Heart left ventricle (tissue), 13 donors: ENCODE results near the gene ABCA13.

ENCODE experiments used
- POLR2A ChIP-seq, 2 donors: fragments of 450-650 bp; IDR thresholded peaks; one replicate each; pipeline ENCODE4 v1.6.1; 2017; ENCODE audit warnings: antibody characterized with exemption in 2 of 2, mild to moderate bottlenecking in 2 of 2, moderate library complexity in 2 of 2
- TF ChIP-seq, protein P1 (sequence below), 12 donors: fragments of 200-600 bp; sonication (generic) in 4 of 12; IDR thresholded peaks; one replicate each; pipeline versions ENCODE4 v1.5.0 to v1.8.0; 2018 to 2022; ENCODE audit warnings: antibody characterized with exemption in 12 of 12, mild to moderate bottlenecking in 5 of 12
- donor health status: ischemic (EF 13 %, LVEDD 7.1; RV severe dilation, severe dysfunction).
- donor health status: DM: no; HTN: yes; CAD: no.
- donor health status: DM: no; HTN: no; CAD: no.
- donor health status: ischemic (EF 25% LVEDD 6.9; RV normal size, moderate dysfunction).
- donor health status: ischemic (EF 25% LVEDD 5.7; RV mildly dilated, moderate dysfunction).
- donor health status: ischemic (EF 35%, LVEDD 5.7; RV mildly dilated, moderate dysfunction).
- donor health status: nonischemic (EF 11% LVEDD 7.7; RV severe dilation, severe dysfunction).
- donor health status: DM: yes; HTN: yes; CAD: no.
- donor health status: PGD.
- donor health status: ischemic (EF 29% LVEDD 5.4; RV normal size, mild dysfunction).
- donor health status: nonischemic (EF 23%, LVEDD 6.1; RV moderate dilation, normal function).

DNA sequence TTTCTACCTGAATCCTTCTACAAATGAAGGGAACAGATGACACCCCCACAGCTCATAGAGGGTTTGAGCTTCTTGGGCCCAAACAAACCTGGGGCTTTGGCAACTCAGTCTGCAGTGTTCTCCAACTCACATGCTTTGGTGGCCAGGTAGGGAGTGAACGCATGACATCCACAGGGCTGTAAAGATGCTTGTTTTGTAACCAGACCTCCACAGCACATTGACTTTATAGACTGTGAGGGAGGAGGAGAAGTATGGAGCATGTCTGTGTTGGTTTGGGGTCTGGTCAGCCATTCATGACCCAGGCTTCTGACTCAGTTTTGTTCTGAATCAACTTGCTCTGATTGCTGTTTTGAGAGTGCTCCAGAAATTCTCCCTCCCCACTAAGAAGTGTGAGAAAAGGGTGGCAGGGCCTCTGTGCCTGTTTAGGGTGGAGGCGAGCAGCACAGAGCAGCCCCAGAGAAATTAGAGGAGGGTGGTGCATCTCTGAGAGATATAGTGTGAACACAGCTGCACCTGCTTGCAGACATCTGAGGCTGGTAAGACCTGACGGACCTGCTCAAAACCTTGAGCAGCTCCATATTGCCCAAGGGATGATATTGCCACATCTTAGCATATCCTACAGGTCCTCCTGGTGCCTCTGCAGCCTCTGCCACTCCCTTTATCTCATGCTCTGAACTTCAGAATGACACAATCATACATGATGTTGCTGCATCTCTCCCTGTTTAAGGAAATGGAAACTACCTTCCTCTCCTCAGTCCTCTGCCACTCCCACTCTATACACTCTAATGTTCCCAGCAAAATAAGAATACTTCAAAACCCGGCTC lies 287.7 kb downstream of the ABCA13 start:
- TF ChIP-seq, protein P1, sequence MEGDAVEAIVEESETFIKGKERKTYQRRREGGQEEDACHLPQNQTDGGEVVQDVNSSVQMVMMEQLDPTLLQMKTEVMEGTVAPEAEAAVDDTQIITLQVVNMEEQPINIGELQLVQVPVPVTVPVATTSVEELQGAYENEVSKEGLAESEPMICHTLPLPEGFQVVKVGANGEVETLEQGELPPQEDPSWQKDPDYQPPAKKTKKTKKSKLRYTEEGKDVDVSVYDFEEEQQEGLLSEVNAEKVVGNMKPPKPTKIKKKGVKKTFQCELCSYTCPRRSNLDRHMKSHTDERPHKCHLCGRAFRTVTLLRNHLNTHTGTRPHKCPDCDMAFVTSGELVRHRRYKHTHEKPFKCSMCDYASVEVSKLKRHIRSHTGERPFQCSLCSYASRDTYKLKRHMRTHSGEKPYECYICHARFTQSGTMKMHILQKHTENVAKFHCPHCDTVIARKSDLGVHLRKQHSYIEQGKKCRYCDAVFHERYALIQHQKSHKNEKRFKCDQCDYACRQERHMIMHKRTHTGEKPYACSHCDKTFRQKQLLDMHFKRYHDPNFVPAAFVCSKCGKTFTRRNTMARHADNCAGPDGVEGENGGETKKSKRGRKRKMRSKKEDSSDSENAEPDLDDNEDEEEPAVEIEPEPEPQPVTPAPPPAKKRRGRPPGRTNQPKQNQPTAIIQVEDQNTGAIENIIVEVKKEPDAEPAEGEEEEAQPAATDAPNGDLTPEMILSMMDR (IDR thresholded peaks at IDR 0.05) = no peak
- TF ChIP-seq POLR2A (IDR thresholded peaks at IDR 0.05) = no peak
